ENCODE data around the gene PPIL6. TPM values are rescaled to one million over a fixed set of nuclear protein-coding genes. Genes with fewer than 3 reads are reported as not detected.

PPIL6 gene
- total RNA-seq, 2 donors from 2014 or later: 0.83 to 1.6 TPM

GRCh38 chr6:109434456-109434855 lies 6.0 kb downstream of the PPIL6 start:
- H3K9me3 ChIP-seq (ENCODE audit: control insufficient read depth, low read length, poor library complexity, severe bottlenecking): no peaks in the 10 kb centered on the region
- no peaks in the 10 kb centered on the region for H3K4me1 Mint-ChIP-seq
- ATAC-seq (no peak), DNase-seq (no peak)
- peaks cover 12% of the 10 kb centered on the region for H3K27me3 Mint-ChIP-seq
- H3K27ac Mint-ChIP-seq: no peak overlapping the region
- H3K4me3 Mint-ChIP-seq: no peak overlapping the region
- no peaks in the 10 kb centered on the region for H3K36me3 Mint-ChIP-seq (ENCODE audit: low read depth)

DNA sequence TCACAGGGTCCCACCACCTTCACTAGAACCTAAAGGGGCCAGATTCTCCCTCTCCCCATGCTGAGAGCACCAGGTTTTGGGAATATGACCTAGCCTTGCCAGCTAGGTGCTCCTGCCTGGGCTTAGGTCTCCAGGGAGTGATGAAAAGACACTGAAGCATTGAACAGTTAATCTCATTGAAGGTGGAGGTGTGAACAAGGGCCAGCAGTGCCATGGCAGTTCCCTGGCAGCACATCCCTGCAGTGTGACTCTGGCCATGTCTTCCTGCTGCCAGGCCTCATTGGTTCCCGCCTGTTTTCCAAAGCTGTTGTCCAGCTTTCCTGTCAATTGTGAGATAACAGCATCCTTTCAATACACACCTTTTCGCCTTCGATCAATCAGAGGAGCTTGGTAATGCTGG lies 10.9 kb downstream of the PPIL6 start:
- H3K4me3 Mint-ChIP-seq: no peak overlapping the region
- ATAC-seq (no peak), DNase-seq (no peak)
- H3K36me3 Mint-ChIP-seq (ENCODE audit: low read depth): peaks cover 4% of the 10 kb centered on the region
- peaks cover 3% of the 10 kb centered on the region for H3K4me1 Mint-ChIP-seq
- H3K27ac Mint-ChIP-seq: no peak overlapping the region
- H3K27me3 Mint-ChIP-seq: peaks cover 18% of the 10 kb centered on the region
- no peaks in the 10 kb centered on the region for H3K9me3 ChIP-seq (ENCODE audit: control insufficient read depth, low read length, poor library complexity, severe bottlenecking)

- no peak for DNase-seq
- H3K9me3 ChIP-seq (ENCODE audit: control insufficient read depth, low read length, poor library complexity, severe bottlenecking): no peaks in the 10 kb centered on the region
- ATAC-seq: no peak
- peaks cover 3% of the 10 kb centered on the region for H3K4me1 Mint-ChIP-seq
- peaks cover 18% of the 10 kb centered on the region for H3K27me3 Mint-ChIP-seq
- peak overlapping the region; percentile 5 for H3K4me3 Mint-ChIP-seq
- H3K27ac Mint-ChIP-seq: no peak overlapping the region
- peaks cover 4% of the 10 kb centered on the region for H3K36me3 Mint-ChIP-seq (ENCODE audit: low read depth)
These were observed 11.4 kb downstream of the PPIL6 start for GRCh38 chr6:109428889-109429477.

DNA sequence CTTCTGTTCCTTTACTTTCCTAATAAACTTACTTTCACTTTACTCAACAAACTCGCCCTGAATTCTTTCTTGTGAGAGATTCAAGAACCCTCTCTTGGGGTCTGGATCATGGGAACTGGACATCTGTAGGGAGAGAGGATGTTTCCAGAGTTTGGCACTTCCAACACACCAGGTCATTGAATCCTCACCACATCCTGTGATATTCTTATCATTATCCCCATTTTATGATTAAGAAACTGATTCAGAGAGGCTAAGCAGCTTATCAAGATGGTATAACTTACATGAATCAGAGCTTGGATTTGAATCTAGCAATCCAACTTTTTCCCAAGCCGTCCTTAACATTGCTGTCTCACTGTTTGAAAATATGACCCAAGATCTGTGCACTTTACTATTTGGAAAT lies 15.5 kb downstream of the PPIL6 start:
- H3K9me3 ChIP-seq (ENCODE audit: control insufficient read depth, low read length, poor library complexity, severe bottlenecking): no peaks in the 10 kb centered on the region

DNA sequence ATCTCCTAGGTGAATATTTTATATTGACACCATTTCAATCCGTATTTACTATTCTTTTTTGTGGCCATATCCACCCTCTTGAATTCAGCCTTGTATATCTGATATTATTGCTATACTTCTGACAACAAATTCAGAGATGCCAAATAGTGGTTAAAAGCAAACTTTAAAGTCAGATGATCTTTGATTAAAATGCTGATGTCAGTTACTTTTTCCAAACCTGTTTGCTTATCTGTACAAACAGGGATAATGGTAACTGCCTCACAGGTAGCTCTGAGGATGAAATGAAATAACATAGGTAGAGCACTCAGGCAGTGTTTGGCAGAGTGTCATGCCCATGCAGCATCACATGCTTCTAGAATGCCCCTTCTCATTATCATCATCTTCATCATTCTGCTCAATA lies 19.2 kb downstream of the PPIL6 start:
- no peak for ATAC-seq
- Mint-ChIP-seq H3K36me3 (ENCODE audit: low read depth) (peaks cover 4% of the 10 kb centered on the region), H3K27me3 (peaks cover 7% of the 10 kb centered on the region), H3K4me1 (peaks cover 3% of the 10 kb centered on the region), H3K27ac (no peak overlapping the region), H3K4me3 (no peak overlapping the region)
- no peak for DNase-seq
- H3K9me3 ChIP-seq (ENCODE audit: control insufficient read depth, low read length, poor library complexity, severe bottlenecking): no peaks in the 10 kb centered on the region

More for the DNA sequence above, 15.5 kb downstream of the PPIL6 start:
- peaks cover 3% of the 10 kb centered on the region for H3K4me1 Mint-ChIP-seq
- no peak overlapping the region for H3K27ac Mint-ChIP-seq
- H3K36me3 Mint-ChIP-seq (ENCODE audit: low read depth): peaks cover 6% of the 10 kb centered on the region
- H3K27me3 Mint-ChIP-seq: peaks cover 11% of the 10 kb centered on the region
- DNase-seq (no peak), ATAC-seq (no peak)
- no peak overlapping the region for H3K4me3 Mint-ChIP-seq

GRCh38 chr6:109420751-109421150 lies 19.7 kb downstream of the PPIL6 start:
- DNase-seq: no peak
- ATAC-seq: no peak
- Mint-ChIP-seq H3K4me1 (peaks cover 3% of the 10 kb centered on the region), H3K4me3 (no peak overlapping the region), H3K27ac (no peak overlapping the region), H3K27me3 (peaks cover 7% of the 10 kb centered on the region), H3K36me3 (ENCODE audit: low read depth) (peaks cover 4% of the 10 kb centered on the region)
- no peaks in the 10 kb centered on the region for H3K9me3 ChIP-seq (ENCODE audit: control insufficient read depth, low read length, poor library complexity, severe bottlenecking)

DNA sequence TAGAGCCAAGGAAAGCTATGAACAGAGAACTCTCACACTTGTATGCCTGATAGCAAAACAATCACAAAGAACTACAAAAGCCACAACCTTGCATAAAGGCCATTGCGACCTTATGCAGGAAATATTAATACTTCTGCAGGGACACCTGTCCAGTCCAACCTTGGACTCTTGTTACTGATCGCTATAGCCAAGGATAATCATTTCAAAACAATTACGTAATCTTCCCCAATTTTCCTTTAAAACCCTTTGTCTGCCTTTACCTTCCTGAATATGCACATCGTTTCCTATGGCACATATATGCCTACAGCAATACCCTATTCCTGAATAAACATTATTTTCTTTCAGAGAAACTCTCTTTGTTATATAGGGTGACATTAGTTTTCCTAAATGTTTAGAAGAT lies 22.8 kb downstream of the PPIL6 start:
- Mint-ChIP-seq H3K4me3 (no peak overlapping the region), H3K27me3 (peaks cover 7% of the 10 kb centered on the region), H3K4me1 (no peaks in the 10 kb centered on the region), H3K36me3 (ENCODE audit: low read depth) (peaks cover 7% of the 10 kb centered on the region), H3K27ac (no peak overlapping the region)
- DNase-seq (no peak), ATAC-seq (no peak)
- no peaks in the 10 kb centered on the region for H3K9me3 ChIP-seq (ENCODE audit: control insufficient read depth, low read length, poor library complexity, severe bottlenecking)

DNA sequence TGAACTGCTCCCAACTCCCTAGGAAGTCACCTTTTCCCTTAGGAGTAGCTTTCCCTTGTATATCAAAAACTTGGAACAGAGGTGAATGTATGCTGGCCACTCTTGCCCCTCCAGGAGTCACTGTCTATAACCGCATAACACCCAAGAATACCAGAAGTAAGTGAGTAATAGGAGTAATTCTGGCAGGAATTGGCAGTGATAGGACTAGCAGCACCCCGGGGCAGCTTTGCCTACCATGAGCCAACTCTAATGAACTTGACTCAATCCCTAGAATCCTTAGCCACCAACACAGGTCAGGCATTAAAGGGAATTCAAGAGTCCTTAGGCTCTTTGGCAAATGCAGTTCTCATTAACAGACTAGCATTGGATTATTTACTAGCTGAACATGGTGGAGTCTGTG lies 29.4 kb downstream of the PPIL6 start:
- no peaks in the 10 kb centered on the region for H3K9me3 ChIP-seq (ENCODE audit: control insufficient read depth, low read length, poor library complexity, severe bottlenecking)
- Mint-ChIP-seq H3K4me3 (no peak overlapping the region), H3K36me3 (ENCODE audit: low read depth) (peaks cover 4% of the 10 kb centered on the region), H3K27me3 (peaks cover 10% of the 10 kb centered on the region), H3K27ac (no peak overlapping the region), H3K4me1 (no peaks in the 10 kb centered on the region)
- ATAC-seq (no peak), DNase-seq (no peak)

DNA sequence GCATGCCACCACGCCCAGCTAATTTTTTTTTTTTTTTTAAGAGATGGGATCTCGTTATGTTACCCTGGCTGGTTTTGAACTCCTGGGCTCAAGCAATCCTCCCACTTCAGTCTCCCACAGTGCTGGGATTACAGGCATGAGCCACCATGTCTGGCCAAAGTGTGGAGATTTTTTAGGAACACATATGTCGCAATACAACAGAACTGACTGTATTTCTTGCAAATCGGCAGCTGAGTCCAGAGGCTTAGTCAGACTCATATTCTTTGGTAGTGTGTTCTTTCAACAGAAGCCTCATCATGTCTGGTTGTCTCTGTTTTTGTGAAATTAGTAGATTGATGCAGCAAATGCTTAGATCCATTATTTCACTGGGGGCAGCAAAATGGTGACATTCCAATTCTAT lies 34.2 kb downstream of the PPIL6 start:
- no peak for ATAC-seq
- H3K36me3 Mint-ChIP-seq (ENCODE audit: low read depth): no peaks in the 10 kb centered on the region
- no peak overlapping the region for H3K4me3 Mint-ChIP-seq
- H3K9me3 ChIP-seq (ENCODE audit: control insufficient read depth, low read length, poor library complexity, severe bottlenecking): no peaks in the 10 kb centered on the region
- H3K4me1 Mint-ChIP-seq: no peaks in the 10 kb centered on the region
- DNase-seq: no peak
- peaks cover 7% of the 10 kb centered on the region for H3K27me3 Mint-ChIP-seq
- no peak overlapping the region for H3K27ac Mint-ChIP-seq

DNA sequence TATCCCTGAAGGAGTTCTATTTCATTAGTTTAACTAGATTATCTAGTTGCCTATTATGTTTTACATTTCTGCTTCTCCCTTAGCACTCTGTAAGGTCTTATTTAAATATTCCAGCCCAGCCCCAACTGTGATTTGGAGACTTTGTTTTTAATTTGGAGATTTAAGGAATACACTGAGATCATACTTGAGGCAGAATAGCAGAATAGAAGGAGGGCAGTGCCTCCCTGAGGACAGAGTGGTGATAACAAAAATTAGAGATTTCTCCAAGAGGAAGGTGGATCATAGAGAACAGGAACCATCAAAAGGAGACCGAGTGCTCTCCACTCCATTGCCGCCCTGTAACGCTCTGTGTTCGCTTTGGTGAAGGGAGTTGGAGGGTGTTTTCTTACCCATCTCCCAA lies 43.4 kb downstream of the PPIL6 start:
- Mint-ChIP-seq H3K27ac (no peak overlapping the region), H3K4me1 (peaks cover 6% of the 10 kb centered on the region), H3K36me3 (ENCODE audit: low read depth) (peaks cover 4% of the 10 kb centered on the region), H3K27me3 (peaks cover 9% of the 10 kb centered on the region), H3K4me3 (no peak overlapping the region)
- ATAC-seq: no peak
- DNase-seq: no peak
- H3K9me3 ChIP-seq (ENCODE audit: control insufficient read depth, low read length, poor library complexity, severe bottlenecking): no peaks in the 10 kb centered on the region

DNA sequence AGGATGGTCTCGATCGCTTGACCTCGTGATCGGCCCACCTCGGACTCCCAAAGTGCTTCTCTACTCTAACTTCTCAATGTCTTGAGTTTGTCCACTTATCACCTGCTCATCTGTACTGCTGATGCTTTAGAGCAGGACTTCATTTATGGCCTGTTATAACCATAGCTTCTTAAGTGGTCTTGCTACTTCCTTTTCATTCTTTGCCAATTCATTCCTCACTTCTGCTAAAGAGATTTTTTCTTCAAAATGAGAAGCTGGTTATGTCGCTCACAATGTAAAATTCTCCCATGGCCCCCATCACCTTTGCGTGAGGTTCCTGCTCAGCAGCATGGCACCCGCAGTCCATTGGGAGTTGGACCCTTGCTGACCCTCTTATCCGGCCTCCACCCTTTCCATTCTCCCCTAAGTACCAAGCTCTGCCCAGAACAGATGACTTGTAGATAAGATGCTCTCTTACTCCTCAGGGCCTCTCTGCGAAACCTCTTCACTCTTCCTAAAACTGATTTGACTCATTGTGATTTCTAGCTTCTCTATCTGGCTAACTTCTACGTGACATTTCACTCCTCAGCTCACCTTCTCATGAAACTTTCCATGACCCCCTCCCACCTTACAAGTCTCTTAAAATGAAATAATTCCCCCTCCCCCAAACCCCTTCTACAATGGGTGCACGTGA lies 44.2 kb downstream of the PPIL6 start:
- Mint-ChIP-seq H3K27ac (peak overlapping the region; percentile 56), H3K4me3 (no peak overlapping the region), H3K27me3 (peaks cover 9% of the 10 kb centered on the region), H3K36me3 (ENCODE audit: low read depth) (peaks cover 4% of the 10 kb centered on the region), H3K4me1 (peaks cover 6% of the 10 kb centered on the region)
- no peak for ATAC-seq
- DNase-seq: no peak
- H3K9me3 ChIP-seq (ENCODE audit: control insufficient read depth, low read length, poor library complexity, severe bottlenecking): no peaks in the 10 kb centered on the region

DNA sequence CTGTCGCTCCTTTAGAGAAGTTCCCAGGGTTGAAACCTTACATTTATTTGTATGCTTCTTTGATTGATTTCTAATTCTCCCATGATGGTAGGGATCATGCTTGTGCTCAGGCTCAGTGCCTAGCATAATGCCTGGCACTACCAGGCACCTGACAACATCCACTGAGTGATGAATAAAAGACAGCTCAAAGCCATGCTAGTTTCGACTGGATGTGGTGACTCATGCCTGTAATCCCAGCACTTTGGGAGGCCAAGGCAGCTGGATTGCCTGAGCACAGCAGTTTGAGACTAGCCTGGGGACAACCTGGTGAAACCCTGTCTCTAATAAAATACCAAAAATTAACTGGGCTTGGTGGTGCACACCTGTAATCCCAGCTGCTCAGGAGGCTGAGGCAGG lies 46.5 kb downstream of the PPIL6 start:
- no peak for DNase-seq
- no peak overlapping the region for H3K4me3 Mint-ChIP-seq
- H3K36me3 Mint-ChIP-seq (ENCODE audit: low read depth): peaks cover 4% of the 10 kb centered on the region
- no peaks in the 10 kb centered on the region for H3K9me3 ChIP-seq (ENCODE audit: control insufficient read depth, low read length, poor library complexity, severe bottlenecking)
- H3K27me3 Mint-ChIP-seq: peaks cover 9% of the 10 kb centered on the region
- peaks cover 9% of the 10 kb centered on the region for H3K4me1 Mint-ChIP-seq
- ATAC-seq: no peak
- no peak overlapping the region for H3K27ac Mint-ChIP-seq

DNA sequence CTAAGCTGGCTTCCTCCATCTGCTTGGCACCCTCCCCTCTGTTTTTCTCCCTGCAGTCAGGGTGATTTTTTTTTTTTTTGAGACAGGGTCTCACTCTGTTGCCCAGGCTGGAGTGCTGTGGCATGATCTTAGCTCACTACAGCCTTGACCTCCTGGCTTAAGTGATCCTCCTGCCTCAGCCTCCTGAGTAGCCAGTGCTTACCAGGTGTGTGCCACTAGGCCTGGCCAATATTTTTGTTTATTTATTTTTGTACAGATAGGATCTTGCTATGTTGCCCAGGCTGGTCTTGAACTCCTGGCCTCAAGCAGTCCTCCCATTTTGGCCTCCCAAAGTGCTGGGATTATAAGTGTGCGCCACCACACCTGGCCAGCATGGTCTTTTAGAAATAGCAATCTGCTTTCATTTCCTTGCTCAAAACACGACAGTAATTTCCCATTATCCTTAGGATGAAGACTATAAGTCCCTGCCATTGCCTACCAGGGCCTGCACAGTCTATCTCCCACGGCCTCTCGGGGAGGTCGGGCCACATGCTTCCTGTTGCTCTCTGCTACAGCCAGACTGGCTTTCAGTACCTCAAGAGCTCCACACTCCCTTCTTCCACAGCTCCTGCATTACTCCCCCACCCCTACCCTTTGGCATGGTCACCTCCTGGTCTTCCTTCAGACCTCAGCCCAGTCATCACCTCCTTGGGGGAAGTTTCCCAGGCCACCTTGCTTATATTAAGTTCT lies 47.1 kb downstream of the PPIL6 start:
- H3K4me1 Mint-ChIP-seq: peaks cover 9% of the 10 kb centered on the region
- no peak overlapping the region for H3K27ac Mint-ChIP-seq
- H3K9me3 ChIP-seq (ENCODE audit: control insufficient read depth, low read length, poor library complexity, severe bottlenecking): no peaks in the 10 kb centered on the region
- DNase-seq: no peak
- H3K4me3 Mint-ChIP-seq: no peak overlapping the region
- peaks cover 9% of the 10 kb centered on the region for H3K27me3 Mint-ChIP-seq
- ATAC-seq: no peak
- H3K36me3 Mint-ChIP-seq (ENCODE audit: low read depth): peaks cover 4% of the 10 kb centered on the region

All from T-helper 17 cell (primary cell).